ENCODE measurements around the gene MAP2K3.

DNA sequence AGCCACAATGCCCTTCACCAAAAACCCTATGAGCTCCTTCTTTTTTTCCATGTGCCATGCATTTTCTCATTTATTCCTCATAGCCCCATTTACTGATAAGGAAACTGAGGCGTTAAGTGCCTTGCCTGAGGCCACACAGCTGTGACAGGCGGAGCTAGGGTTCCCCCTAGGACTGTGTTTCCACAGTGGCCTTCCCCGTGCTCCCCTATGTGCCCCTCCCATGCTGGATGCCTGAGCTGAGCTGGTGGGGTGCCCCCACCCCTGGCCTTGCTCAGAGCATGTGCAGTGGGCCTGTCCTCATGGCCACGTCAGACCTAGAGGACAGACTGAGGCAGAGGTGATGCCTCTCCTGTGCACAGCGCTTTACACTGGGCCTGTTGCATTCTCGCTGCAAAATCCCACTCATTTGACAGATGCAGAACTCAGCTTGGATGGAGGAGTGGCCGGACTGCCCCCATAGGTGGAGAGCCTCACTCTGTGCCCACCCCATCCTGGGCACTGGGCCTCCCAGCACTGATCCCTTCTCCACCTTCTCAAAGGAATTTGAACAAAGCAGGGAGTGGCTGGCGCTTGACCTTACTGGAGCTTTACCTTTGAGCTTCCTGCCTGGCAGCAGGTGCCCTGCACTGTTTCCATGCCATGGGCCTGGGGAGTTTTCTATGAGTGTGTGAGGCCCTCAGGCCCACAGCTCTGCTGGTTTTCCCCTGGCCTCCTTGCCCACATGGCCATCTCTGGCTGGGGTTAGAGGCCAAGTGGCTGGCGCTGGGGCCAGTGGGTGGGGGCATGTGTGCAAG, 2.6 kb downstream of the MAP2K3 start:
- TF ChIP-seq CTCF (IDR thresholded peaks at IDR 0.05) = no peak
- no peak for TF ChIP-seq POLR2A (IDR thresholded peaks at IDR 0.05)

Measured in lower leg skin (tissue), 3 donors.